HG03135 (cell line): ENCODE results near the gene COL26A1.
"Not testable (repeated sequence)": the region's sequence is repeated elsewhere in the genome, so short reads cannot be mapped to it uniquely, and the experiment has no call there.

Source experiments
- ATAC-seq: cut with Tn5 transposase; IDR thresholded peaks from one replicate; pipeline ENCODE4 v1.9.1; 2021; ENCODE audit warnings: mild to moderate bottlenecking, moderate library complexity; ENCODE audit not compliant: unreplicated experiment

The COL26A1 gene

DNA sequence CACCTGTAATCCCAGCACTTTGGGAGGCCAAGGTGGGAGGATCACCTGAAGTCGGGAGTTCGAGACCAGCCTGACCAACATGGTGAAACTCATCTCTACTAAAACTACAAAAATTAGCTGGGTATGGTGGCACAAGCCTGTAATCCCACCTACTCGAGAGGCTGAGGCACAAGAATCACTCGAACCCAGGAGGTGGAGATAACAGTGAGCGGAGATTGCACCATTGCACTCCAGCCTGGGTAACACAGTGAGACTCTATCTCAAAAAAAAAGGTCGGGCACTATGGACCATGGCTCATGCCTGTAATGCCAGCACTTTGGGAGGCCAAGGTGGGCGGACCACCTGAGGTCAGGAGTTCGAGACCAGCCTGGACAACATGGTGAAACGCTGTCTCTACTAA, 127.8 kb downstream of the COL26A1 start:
- ATAC-seq, result not testable (repeated sequence)

- not testable (repeated sequence) for ATAC-seq
Measured at GRCh38 chr7:101491442-101491841, 128.8 kb downstream of the COL26A1 start.

DNA sequence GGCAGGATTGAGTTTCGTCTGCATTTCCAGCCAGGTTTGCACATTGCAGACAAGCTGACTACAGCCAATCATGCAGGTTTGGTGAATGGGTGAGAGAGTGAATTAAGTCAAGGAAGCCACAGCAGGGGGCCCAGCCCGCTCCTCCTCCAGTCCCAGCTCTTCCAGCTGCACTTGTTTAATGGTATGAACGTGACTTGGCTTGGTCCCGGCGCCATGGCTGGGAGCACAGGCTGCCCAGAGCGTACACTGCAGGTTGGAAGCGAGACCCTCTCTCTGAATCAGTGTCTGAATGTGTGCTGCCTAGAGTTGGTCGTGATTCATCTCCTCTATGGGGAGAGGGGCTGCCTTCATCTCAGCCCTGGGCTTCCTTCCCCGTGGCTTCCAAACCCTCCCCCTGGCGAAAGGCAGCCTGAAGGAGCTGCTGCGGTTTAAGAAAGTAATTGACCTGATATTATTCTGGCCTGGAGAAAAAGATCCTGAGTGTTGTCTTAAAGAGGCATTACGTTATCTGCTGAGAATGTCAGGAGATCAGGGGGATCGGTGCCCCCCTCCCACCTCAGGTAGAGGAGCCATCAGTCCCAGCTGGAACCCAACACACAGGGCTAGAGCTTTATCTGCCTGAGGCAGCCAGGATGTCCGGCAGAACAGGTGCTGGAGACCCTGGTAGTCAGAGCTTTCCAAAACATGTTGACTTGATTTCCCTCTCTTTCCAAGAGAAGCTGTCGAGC, 132.1 kb downstream of the COL26A1 start:
- ATAC-seq, result no peak

GRCh38 chr7:101496017-101496416, 133.3 kb downstream of the COL26A1 start:
- no peak for ATAC-seq

DNA sequence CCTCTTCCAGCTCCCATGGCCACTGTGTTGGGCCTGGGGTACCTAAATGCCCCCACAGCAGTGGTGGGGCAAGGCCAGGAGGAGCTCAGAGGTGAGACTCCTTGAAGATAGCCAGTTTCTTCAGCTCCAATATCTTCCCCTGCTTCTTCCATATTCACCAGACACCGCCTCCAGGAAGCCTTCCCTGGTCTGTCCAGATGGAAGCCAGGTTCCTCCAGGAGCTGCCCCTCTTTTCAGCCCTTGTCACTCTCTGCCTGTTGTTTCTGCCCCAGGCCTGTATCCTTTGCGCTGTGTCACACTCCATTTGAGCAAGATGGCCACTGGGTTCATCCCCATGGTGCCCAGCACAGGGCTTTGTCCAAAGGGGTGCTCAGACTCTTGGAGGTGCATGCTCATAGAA, 138.7 kb downstream of the COL26A1 start:
- ATAC-seq, result no peak

GRCh38 chr7:101502466-101503098, 139.9 kb downstream of the COL26A1 start:
- ATAC-seq, result no peak

DNA sequence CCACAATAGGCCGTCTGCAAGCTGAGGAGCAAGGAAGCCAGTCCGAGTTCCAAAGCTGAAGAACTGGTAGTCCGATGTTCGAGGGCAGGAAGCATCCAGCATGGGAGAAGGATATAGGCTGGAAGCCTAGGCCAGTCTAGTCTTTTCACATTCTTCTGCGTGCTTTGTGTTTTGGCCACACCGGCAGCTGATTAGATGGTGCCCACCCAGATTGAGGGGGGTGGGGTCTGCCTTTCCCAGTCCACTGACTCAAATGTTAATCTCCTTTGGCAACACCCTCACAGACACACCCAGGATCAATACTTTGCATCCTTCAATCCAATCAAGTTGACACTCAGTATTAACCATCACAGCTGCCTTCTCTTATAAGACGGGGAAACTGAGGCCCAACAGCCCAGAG, 142.8 kb downstream of the COL26A1 start:
- not testable (repeated sequence) for ATAC-seq

GRCh38 chr7:101506531-101506930, 143.9 kb downstream of the COL26A1 start:
- ATAC-seq, result no peak

DNA sequence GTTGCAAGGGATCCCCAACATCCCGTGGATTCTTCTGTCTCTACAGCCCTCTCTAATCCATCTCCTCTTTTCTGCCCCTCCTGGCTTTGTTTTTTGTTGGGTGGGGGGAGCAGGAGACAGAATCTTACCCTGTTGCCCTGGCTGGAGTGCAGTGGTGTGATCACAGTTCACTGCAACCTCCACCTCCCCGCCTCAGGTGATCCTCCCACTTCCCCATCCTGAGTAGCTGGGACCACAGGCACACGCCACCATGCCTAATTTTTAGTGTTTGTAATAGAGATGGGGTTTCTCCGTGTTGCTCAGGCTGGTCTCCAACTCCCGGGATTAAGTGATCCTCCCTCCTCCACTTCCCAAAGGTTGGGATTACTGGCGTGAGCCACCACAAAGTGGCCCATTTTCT, 144.7 kb downstream of the COL26A1 start:
- ATAC-seq, result no peak

GRCh38 chr7:101507791-101508252, 145.1 kb downstream of the COL26A1 start:
- ATAC-seq, result no peak

GRCh38 chr7:101510297-101510696, 147.6 kb downstream of the COL26A1 start:
- no peak for ATAC-seq

GRCh38 chr7:101511965-101512364, 149.3 kb downstream of the COL26A1 start:
- no peak for ATAC-seq

DNA sequence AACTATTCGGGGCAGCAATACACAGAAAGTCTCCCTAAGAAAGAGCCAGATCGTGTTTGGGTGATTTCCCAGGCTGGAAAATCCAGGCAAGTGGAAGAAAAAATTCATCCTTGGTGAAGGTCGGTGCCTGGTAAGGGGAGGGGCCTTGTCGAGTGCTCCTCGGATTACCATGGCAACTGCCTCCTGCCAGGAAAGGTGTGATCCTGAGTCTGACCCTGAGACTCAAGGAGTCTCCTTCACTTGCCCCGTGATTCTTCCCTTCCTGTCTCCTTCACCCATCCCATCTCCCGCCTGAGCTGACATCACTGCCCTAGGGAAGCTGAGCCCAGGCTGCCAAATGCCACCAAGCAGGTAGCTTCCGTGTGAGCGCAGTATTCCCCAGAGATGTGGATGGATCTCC, 154.2 kb downstream of the COL26A1 start:
- no peak for ATAC-seq

DNA sequence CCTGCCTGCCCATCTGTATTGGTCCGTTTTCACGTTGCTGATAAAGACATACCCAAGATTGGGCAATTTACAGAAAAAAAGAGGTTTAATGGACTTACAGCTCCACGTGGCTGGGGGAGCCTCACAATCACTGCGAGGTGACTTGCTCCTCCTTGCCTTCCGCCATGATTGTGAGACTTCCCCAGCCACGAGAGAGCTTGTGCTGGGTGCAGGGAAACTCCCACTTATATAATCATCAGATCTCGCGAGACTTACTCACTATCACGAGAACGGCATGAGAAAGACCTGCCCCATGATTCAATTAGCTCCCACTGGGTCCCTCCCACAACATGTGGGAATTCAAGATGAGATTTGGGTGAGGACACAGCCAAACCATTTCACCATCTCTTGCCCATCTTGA, 154.6 kb downstream of the COL26A1 start:
- ATAC-seq, result no peak

- no peak for ATAC-seq
Measured at GRCh38 chr7:101518336-101518735, 155.7 kb downstream of the COL26A1 start.

GRCh38 chr7:101519324-101520023, 156.8 kb downstream of the COL26A1 start:
- ATAC-seq, result no peak

DNA sequence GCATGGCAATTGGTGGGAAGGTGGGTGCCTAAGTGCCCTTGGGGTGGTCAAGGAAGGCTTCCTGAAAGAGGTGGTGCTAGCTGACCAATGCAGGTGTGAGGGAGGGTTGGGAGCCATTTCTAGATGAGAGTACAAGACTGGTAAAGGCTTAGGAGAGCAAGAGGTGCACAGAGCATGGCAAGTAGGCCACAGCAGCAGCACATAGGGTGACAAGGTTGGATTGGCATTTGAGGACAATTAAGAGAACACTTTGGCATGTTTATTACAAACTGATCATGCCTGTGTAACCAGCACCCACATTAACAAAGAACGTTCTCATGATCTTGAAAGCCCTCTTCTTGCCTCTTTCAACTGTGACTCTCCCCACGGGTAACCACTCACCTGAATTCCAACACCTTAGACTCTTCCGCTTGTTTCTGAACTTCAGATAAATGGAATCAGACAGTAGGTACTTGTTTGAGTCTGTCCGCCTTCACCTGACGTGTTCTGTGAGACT, 158.8 kb downstream of the COL26A1 start:
- ATAC-seq, result no peak

GRCh38 chr7:101522021-101522420, 159.3 kb downstream of the COL26A1 start:
- no peak for ATAC-seq

GRCh38 chr7:101527844-101528667, 165.4 kb downstream of the COL26A1 start:
- ATAC-seq, result no peak

DNA sequence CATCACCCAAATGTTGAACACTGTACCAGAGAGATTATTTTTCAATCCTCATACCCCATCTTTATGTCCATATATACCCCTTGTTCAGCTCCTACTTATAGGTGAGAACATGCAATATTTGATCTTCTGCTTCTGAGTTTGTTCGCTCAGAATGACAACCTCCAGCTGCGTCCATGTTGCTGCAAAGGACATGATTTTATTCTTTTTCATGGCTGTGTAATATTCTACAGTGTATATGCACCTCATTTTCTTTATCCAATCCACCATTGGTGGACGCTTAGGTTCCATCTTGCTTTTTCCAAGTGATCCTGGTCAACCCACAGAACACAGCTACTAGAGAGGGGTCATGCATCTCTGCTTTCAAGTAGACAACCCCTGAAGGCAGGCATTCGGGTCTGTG, 166.9 kb downstream of the COL26A1 start:
- no peak for ATAC-seq
